ENCODE measurements around the gene BLMH.

The BLMH gene

DNA sequence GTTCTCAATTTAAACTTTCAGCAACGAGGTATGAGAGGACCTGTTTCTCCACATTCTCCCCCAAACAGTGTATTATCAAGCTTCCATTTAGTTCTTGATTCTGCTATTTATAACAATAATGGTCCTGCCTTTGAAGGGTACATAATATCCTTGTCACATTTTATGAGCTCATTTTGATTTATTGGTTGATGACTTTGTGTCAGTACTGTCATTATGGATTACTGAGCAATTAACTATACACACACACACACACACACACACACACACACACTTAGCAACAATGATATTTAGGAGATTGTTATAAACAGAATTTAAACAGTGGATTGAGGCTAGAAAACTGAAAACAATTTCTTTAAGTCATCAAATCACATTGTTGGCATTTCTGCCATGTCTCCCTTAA is 35.1 kb upstream of the BLMH start:
- Histone ChIP-seq H3K36me3 (ENCODE audit: control insufficient read depth, insufficient read depth, low read length) (no peaks in the 10 kb centered on the region), H3K27me3 (ENCODE audit: control insufficient read depth, insufficient read depth, low read length) (no peaks in the 10 kb centered on the region), H3K9me3 (ENCODE audit: control insufficient read depth, low read length) (no peaks in the 10 kb centered on the region), H3K4me1 (no peaks in the 10 kb centered on the region), H2AFZ (no peak overlapping the region), H3K9ac (no peak overlapping the region), H3K4me2 (ENCODE audit: low read length) (no peak overlapping the region), H3K27ac (no peak overlapping the region), H3K79me2 (no peaks in the 10 kb centered on the region), H3K4me3 (ENCODE audit: low read depth, low read length) (no peak overlapping the region)
- TF ChIP-seq, protein P1, sequence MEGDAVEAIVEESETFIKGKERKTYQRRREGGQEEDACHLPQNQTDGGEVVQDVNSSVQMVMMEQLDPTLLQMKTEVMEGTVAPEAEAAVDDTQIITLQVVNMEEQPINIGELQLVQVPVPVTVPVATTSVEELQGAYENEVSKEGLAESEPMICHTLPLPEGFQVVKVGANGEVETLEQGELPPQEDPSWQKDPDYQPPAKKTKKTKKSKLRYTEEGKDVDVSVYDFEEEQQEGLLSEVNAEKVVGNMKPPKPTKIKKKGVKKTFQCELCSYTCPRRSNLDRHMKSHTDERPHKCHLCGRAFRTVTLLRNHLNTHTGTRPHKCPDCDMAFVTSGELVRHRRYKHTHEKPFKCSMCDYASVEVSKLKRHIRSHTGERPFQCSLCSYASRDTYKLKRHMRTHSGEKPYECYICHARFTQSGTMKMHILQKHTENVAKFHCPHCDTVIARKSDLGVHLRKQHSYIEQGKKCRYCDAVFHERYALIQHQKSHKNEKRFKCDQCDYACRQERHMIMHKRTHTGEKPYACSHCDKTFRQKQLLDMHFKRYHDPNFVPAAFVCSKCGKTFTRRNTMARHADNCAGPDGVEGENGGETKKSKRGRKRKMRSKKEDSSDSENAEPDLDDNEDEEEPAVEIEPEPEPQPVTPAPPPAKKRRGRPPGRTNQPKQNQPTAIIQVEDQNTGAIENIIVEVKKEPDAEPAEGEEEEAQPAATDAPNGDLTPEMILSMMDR (IDR thresholded peaks at IDR 0.05): no peak

DNA sequence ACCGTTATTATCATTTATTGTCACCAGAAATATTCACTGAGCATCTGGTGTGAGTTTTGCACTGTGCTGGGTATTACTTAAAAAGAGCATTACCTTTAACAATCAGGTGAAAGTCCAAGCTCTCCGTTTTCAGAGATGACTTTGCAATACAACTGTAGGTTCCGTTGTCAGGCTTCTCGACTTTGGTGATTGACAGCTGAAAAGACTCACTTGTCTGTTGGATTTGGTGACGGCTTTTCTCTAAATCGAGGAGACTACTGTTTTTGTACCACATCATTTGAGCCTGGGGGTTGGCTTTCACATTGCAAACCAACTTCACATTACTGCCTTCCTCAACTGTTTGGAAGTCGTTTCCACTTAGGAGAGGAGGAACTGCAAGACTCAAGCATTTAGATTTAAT is 33.0 kb upstream of the BLMH start:
- Histone ChIP-seq H2AFZ (no peak overlapping the region), H3K9ac (no peak overlapping the region), H3K27me3 (ENCODE audit: control insufficient read depth, insufficient read depth, low read length) (no peaks in the 10 kb centered on the region), H3K4me3 (ENCODE audit: low read depth, low read length) (no peak overlapping the region), H3K9me3 (ENCODE audit: control insufficient read depth, low read length) (no peaks in the 10 kb centered on the region), H3K27ac (no peak overlapping the region), H3K4me1 (no peaks in the 10 kb centered on the region), H3K79me2 (no peaks in the 10 kb centered on the region), H3K36me3 (ENCODE audit: control insufficient read depth, insufficient read depth, low read length) (no peaks in the 10 kb centered on the region), H3K4me2 (ENCODE audit: low read length) (no peak overlapping the region)
- TF ChIP-seq, protein P1 (IDR thresholded peaks at IDR 0.05): no peak

DNA sequence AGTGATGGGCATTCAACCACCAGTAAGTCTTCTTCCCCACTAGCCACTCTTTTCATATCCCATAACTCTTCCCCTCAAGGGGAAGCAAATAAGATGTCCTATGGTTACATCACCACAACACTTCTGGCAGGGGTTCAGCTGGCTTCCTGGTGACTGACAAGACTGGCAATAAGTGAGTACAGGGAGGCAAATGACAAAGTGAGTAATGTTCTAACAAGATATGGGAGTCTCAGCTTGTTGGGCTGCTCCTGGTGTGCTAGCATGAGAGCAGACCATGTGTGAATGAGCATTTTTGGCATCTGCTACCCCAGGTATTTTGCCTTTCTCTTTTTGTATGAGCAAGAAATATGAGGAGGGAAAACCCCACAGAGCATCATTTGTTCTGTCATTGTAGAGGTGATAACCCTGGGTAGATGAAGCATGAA is 32.2 kb upstream of the BLMH start:
- Histone ChIP-seq H2AFZ (no peak overlapping the region), H3K4me3 (ENCODE audit: low read depth, low read length) (no peak overlapping the region), H3K79me2 (no peaks in the 10 kb centered on the region), H3K36me3 (ENCODE audit: control insufficient read depth, insufficient read depth, low read length) (no peaks in the 10 kb centered on the region), H3K9ac (no peak overlapping the region), H3K9me3 (ENCODE audit: control insufficient read depth, low read length) (no peaks in the 10 kb centered on the region), H3K4me1 (no peaks in the 10 kb centered on the region), H3K4me2 (ENCODE audit: low read length) (no peak overlapping the region), H3K27me3 (ENCODE audit: control insufficient read depth, insufficient read depth, low read length) (no peaks in the 10 kb centered on the region), H3K27ac (no peak overlapping the region)
- TF ChIP-seq, protein P1 (IDR thresholded peaks at IDR 0.05): no peak

DNA sequence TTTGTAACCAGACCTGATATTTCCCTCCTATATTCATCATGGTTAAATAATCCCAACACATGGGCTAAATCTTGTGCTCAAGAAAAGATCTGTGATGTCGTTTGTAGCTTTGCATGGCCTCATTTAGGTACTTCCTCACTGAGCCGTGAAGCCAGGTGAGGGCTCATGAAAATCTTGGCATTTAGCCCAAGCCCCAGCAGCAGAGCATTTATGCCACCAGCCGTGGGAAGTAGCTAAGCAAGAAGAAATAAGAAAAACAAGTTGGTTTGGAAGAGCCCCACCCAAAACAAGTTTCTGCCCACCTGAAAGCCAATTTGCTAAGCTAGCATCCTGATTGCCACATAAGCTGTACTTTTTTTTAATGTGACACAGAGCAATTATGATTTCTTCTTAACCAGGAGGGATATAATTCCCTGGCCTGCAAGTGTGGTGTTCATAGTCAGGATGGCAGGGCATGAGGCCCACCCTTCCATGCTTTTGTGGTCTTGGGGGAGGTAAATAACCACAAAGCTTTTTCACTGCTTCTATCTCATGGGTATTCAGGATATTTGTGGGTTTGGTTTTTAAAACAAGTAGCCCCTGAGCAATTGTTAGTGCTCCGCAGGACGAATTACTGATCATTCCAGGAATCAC is 31.6 kb upstream of the BLMH start:
- Histone ChIP-seq H3K4me3 (ENCODE audit: low read depth, low read length) (no peak overlapping the region), H3K9ac (no peak overlapping the region), H3K36me3 (ENCODE audit: control insufficient read depth, insufficient read depth, low read length) (no peaks in the 10 kb centered on the region), H3K4me1 (no peaks in the 10 kb centered on the region), H3K9me3 (ENCODE audit: control insufficient read depth, low read length) (no peaks in the 10 kb centered on the region), H3K79me2 (no peaks in the 10 kb centered on the region), H3K4me2 (ENCODE audit: low read length) (no peak overlapping the region), H3K27ac (no peak overlapping the region), H2AFZ (no peak overlapping the region), H3K27me3 (ENCODE audit: control insufficient read depth, insufficient read depth, low read length) (no peaks in the 10 kb centered on the region)
- TF ChIP-seq, protein P1 (IDR thresholded peaks at IDR 0.05): no peak

DNA sequence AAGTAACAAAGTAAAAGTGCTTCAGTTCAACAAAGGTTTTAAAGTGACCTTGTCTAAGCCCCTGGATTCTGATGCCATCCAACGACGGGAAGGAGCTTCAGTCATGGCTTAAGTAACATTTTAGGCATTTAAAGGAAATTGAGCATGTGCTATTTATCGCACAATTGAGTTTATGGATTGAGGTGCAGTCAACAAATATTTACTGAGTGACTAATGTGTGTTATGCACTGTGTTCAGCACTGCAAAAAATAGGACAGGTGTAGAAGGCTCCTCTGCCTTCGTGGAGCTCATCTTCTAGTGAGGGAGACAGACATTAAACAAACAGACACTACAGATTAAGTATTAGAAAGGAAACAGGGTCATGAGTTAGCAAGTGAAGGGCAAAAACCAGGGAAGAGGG is 29.6 kb upstream of the BLMH start:
- Histone ChIP-seq H3K9me3 (ENCODE audit: control insufficient read depth, low read length) (no peaks in the 10 kb centered on the region), H2AFZ (no peak overlapping the region), H3K4me2 (ENCODE audit: low read length) (no peak overlapping the region), H3K4me3 (ENCODE audit: low read depth, low read length) (no peak overlapping the region), H3K36me3 (ENCODE audit: control insufficient read depth, insufficient read depth, low read length) (no peaks in the 10 kb centered on the region), H3K4me1 (no peaks in the 10 kb centered on the region), H3K79me2 (no peaks in the 10 kb centered on the region), H3K9ac (no peak overlapping the region), H3K27me3 (ENCODE audit: control insufficient read depth, insufficient read depth, low read length) (no peaks in the 10 kb centered on the region), H3K27ac (no peak overlapping the region)
- TF ChIP-seq, protein P1 (IDR thresholded peaks at IDR 0.05): no peak
